K562 (cell line): Measurements from ENCODE around the gene FAM180B. TPM values are rescaled to one million over a fixed set of nuclear protein-coding genes. Genes with fewer than 3 reads are reported as not detected.

Experiments
- CREB3L1 ChIP-seq: fragments of 450-650 bp; IDR thresholded peaks from 2 replicates; pipeline ENCODE4 v1.6.1; 2014; ENCODE audit warnings: low read depth, mild to moderate bottlenecking, moderate library complexity, borderline replicate concordance
- CTCFL ChIP-seq: IDR thresholded peaks from 2 replicates; pipeline ENCODE4 v1.6.1; 2011; ENCODE audit warnings: borderline replicate concordance, low read depth, mild to moderate bottlenecking, moderate library complexity, low read length; ENCODE audit not compliant: insufficient read depth, poor library complexity, severe bottlenecking
- DIDO1 ChIP-seq: fragments of 450-650 bp; IDR thresholded peaks from 2 replicates; pipeline ENCODE4 v1.6.1; 2016; ENCODE audit warnings: low read depth, missing biosample characterization, missing genetic modification characterization
- DMBX1 ChIP-seq: fragments of 250-450 bp; sonication (Bioruptor Pico); IDR thresholded peaks from 2 replicates; pipeline ENCODE4 v1.8.0; 2022; ENCODE audit warnings: inconsistent platforms, mild to moderate bottlenecking, moderate library complexity, borderline replicate concordance
- ELF1 ChIP-seq: fragments of 200-800 bp; sonication (Bioruptor generic); IDR thresholded peaks from 2 replicates; pipeline ENCODE4 v1.6.1; 2016; ENCODE audit warnings: missing genetic modification characterization, missing compliant biosample characterization
- ELK3 ChIP-seq: fragments of 450-650 bp; formaldehyde crosslinking; IDR thresholded peaks from 2 replicates; pipeline ENCODE4 v1.4.0; 2020; ENCODE audit warnings: mild to moderate bottlenecking
- EP300 ChIP-seq: IDR thresholded peaks from 2 replicates; pipeline ENCODE4 v1.6.1; 2012; ENCODE audit warnings: low read length, improper control_type of control experiment
- HDAC8 ChIP-seq: fragments of 450-650 bp; IDR thresholded peaks from 2 replicates; pipeline ENCODE4 v1.6.1; 2016; ENCODE audit warnings: mild to moderate bottlenecking, missing genetic modification characterization, moderate library complexity, missing compliant biosample characterization
- HMG20A ChIP-seq: fragments of 450-650 bp; formaldehyde crosslinking; conservative IDR thresholded peaks from 2 replicates; pipeline ENCODE4 v1.4.0; 2020; ENCODE audit warnings: mild to moderate bottlenecking, mixed read lengths
- KLF13 ChIP-seq: fragments of 450-650 bp; IDR thresholded peaks from 2 replicates; pipeline ENCODE4 v1.6.1; 2016; ENCODE audit warnings: missing genetic modification characterization, low read depth, mild to moderate bottlenecking, missing compliant biosample characterization, moderate library complexity, borderline replicate concordance
- MAFF ChIP-seq: IDR thresholded peaks from 2 replicates; pipeline ENCODE4 v1.6.1; 2012; ENCODE audit warnings: low read length, improper control_type of control experiment
- NFIX ChIP-seq: fragments of 250-450 bp; sonication (Bioruptor Pico); IDR thresholded peaks from 2 replicates; pipeline ENCODE4 v1.4.0; 2020; ENCODE audit warnings: low read depth, mild to moderate bottlenecking, moderate library complexity
- PML ChIP-seq: IDR thresholded peaks from 2 replicates; pipeline ENCODE4 v1.6.1; 2012; ENCODE audit warnings: low read length, inconsistent platforms
- PTBP1 ChIP-seq: fragments of 200-400 bp; formaldehyde crosslinking; IDR thresholded peaks from 2 replicates; pipeline ENCODE4 v1.6.1; 2017; ENCODE audit warnings: low read depth, low read length
- RNF219 ChIP-seq: fragments of 250-450 bp; sonication (Bioruptor Pico); IDR thresholded peaks from 2 replicates; pipeline ENCODE4 v1.5.0; 2022; ENCODE audit warnings: mild to moderate bottlenecking
- SMC3 ChIP-seq: conservative IDR thresholded peaks from 2 replicates; pipeline ENCODE4 v1.6.1; 2011; ENCODE audit warnings: low read depth, low read length, improper control_type of control experiment; ENCODE audit not compliant: insufficient read depth
- TBL1XR1 ChIP-seq, 2 experiments: IDR thresholded peaks; 2 replicates each; pipeline ENCODE4 v1.6.1; 2012; ENCODE audit warnings: improper control_type of control experiment in 2 of 2, low read length in 2 of 2, mild to moderate bottlenecking in 1 of 2
- TFE3 ChIP-seq: fragments of 450-650 bp; formaldehyde crosslinking; IDR thresholded peaks from 2 replicates; pipeline ENCODE4 v1.4.0; 2020; ENCODE audit warnings: mild to moderate bottlenecking, mixed read lengths
- ZNF134 ChIP-seq: fragments of 250-450 bp; sonication (Bioruptor Pico); conservative IDR thresholded peaks from 2 replicates; pipeline ENCODE4 v1.4.0; 2020
- polyA plus RNA-seq, 8 experiments: library from polyadenylated mRNA; depleted of rRNA in 4 of 8; stranded (reverse) in 5 of 8; unstranded in 3 of 8; fragments of >200 nt; fragmentation: Nextera tagmentation in 2 of 8; fragmentation: Illumina TruSeq in 1 of 8; extraction: Ambion mirVana in 2 of 8; extraction: Trizol in 1 of 8; gene quantifications; 2 replicates each; pipeline versions ENCODE4 v1.2.1 to v1.2.3, GENCODE V29; 2011 to 2014; ENCODE audit warnings: inconsistent platforms in 1 of 8, missing spikeins in 1 of 8
- total RNA-seq, 7 experiments: library from RNA; depleted of rRNA in 6 of 7; stranded (reverse); fragments of >200 nt in 6 of 7; fragmentation: Illumina TruSeq in 2 of 7; extraction: Trizol in 2 of 7; gene quantifications; 2 replicates each; pipeline versions ENCODE4 v1.2.1 to v1.2.3, GENCODE V29; 2011 to 2021; ENCODE audit warnings: low replicate concordance in 1 of 7

FAM180B gene
- total and polyA plus RNA-seq, 9 of the 15 experiments (the other 6 are each of a cell fraction or from before 2014, with no cell fraction given), result 0.05 to 0.14 TPM; not detected in 7

- TF ChIP-seq CREB3L1 (no peak), DMBX1 (CRISPR knock-in tag) (no peak), SMC3 (0 out of 2 replicates have a peak, but pooled peaks have one; percentile 31), CTCFL (peak; percentile 97), HDAC8 (no peak), ZNF134 (CRISPR knock-in tag) (no peak), TBL1XR1 (IDR thresholded peaks at IDR 0.05; ENCODE audit: low read length in 2 of 2) (peak in 1 of 2 experiments; percentile 27; a peak in 1 of 4 replicates), PML (no peak), ELK3 (CRISPR knock-in tag) (no peak), KLF13 (tag) (peak; percentile 42; the same call in 1 of the 2 replicates), MAFF (no peak), PTBP1 (no peak), RNF219 (CRISPR knock-in tag) (no peak), NFIX (CRISPR knock-in tag) (no peak), DIDO1 (tag) (no peak), HMG20A (CRISPR knock-in tag) (no peak), TFE3 (CRISPR knock-in tag) (no peak), EP300 (no peak), ELF1 (tag) (peak; percentile 83)
Observed at GRCh38 chr11:47552566-47553405, 33.7 kb upstream of the FAM180B start, which contains the start of gene CELF1 (continued).
